SU-DHL-6 (cell line): ENCODE data around the gene ZNF507.

Experiments
- EZH2phosphoT487 ChIP-seq: fragments of 200-600 bp; sonication (generic), shearing (Covaris generic); conservative IDR thresholded peaks from 2 replicates; pipeline ENCODE4 v1.6.1; 2018; ENCODE audit warnings: mild to moderate bottlenecking, antibody characterized with exemption, low read length, moderate library complexity, mixed read lengths
- TF ChIP-seq, protein P1 (sequence below): fragments of 200-600 bp; sonication (generic); IDR thresholded peaks from one replicate; pipeline ENCODE4 v1.5.1; 2017; ENCODE audit warnings: antibody characterized with exemption, mild to moderate bottlenecking, low read length, moderate library complexity; ENCODE audit not compliant: insufficient read depth, poor library complexity, severe bottlenecking

DNA sequence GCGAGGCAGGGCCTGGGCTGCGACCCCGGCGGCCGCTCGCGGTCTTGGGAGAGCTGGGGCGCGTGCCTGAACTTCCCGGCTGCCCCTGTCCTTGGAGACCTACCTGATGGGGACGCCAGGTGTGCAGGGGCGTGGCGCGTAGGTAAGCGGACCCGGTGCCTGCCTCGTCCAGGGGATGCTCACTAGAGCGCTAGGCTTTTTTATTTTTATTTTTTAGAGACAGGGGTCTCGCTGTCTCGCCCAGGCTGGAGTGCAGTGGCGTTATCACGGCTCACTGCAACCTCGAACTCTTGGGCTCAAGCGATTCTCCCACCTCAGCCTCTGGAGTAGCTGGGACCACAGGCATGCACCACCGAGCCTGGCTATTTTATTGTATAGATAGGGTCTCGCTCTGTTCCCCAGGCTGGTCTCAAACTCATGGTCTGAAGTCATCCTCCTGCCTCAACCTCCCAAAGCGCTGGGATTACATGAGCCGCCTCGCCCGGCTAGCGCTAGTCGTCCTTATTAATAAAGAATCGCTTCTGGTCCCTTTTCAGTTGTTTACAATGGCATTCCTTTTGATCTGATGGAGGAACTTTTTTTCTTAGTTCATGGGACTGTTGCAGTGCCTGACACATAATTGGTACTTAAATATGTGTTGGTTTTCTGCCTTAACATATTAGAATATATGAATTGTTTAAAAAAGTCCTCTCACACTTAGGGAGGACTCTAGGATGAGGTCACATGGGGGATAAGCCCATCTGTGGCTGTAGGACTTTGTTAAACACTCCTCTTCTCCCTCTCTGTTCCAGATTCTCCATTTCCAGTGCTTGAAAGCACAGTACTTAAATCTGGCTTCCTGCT, 61.0 kb downstream of the ZNF507 start:
- TF ChIP-seq, protein P1, sequence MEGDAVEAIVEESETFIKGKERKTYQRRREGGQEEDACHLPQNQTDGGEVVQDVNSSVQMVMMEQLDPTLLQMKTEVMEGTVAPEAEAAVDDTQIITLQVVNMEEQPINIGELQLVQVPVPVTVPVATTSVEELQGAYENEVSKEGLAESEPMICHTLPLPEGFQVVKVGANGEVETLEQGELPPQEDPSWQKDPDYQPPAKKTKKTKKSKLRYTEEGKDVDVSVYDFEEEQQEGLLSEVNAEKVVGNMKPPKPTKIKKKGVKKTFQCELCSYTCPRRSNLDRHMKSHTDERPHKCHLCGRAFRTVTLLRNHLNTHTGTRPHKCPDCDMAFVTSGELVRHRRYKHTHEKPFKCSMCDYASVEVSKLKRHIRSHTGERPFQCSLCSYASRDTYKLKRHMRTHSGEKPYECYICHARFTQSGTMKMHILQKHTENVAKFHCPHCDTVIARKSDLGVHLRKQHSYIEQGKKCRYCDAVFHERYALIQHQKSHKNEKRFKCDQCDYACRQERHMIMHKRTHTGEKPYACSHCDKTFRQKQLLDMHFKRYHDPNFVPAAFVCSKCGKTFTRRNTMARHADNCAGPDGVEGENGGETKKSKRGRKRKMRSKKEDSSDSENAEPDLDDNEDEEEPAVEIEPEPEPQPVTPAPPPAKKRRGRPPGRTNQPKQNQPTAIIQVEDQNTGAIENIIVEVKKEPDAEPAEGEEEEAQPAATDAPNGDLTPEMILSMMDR, result no peak
- TF ChIP-seq EZH2phosphoT487, result no peak
